Astrocyte of the spinal cord (primary cell): ENCODE results near the gene UPF1.
"Not testable (repeated sequence)": the region's sequence is repeated elsewhere in the genome, so short reads cannot be mapped to it uniquely, and the experiment has no call there.

Experiments
- DNase-seq: peaks from one replicate; pipeline ENCODE4 v3.0.0; 2011; ENCODE audit warnings: low read depth, low spot score
- H3K4me3 ChIP-seq: 2 replicates; pipeline ENCODE4 v1.5.1; 2011; ENCODE audit warnings: low read depth, mild to moderate bottlenecking, low read length, moderate library complexity
- CTCF ChIP-seq: IDR thresholded peaks from 2 replicates; pipeline ENCODE4 v1.5.1; 2012; ENCODE audit warnings: low read depth, mild to moderate bottlenecking, low read length, inconsistent platforms
- in situ Hi-C: cut with HindIII; loops from 2 replicates; pipeline ENCODE4 v1.10.0; 2017; ENCODE audit warnings: low sequenced_read_pairs

The UPF1 gene

GRCh38 chr19:18898607-18899408 is 67.0 kb downstream of the UPF1 start:
- in situ Hi-C loops, result no loop called here
- DNase-seq, result no peak
- no peak overlapping the region for H3K4me3 ChIP-seq
- TF ChIP-seq CTCF, result no peak

- no peak for DNase-seq
Measured at GRCh38 chr19:18899624-18900560, 68.1 kb downstream of the UPF1 start.

GRCh38 chr19:18900700-18901481 is 69.1 kb downstream of the UPF1 start:
- DNase-seq, result no peak
- no peak for TF ChIP-seq CTCF
- in situ Hi-C loops, result no loop called here
- no peak overlapping the region for H3K4me3 ChIP-seq

More at GRCh38 chr19:18899624-18900560, 68.1 kb downstream of the UPF1 start:
- TF ChIP-seq CTCF, result no peak
- in situ Hi-C loops, result no loop called here
- H3K4me3 ChIP-seq, result no peak overlapping the region

- TF ChIP-seq CTCF, result no peak
- H3K4me3 ChIP-seq, result no peak overlapping the region
- in situ Hi-C loops, result no loop called here
- DNase-seq, result no peak
Measured at GRCh38 chr19:18901491-18901890, 69.7 kb downstream of the UPF1 start.

GRCh38 chr19:18902519-18902918 is 70.8 kb downstream of the UPF1 start:
- H3K4me3 ChIP-seq, in situ Hi-C loops, DNase-seq: not testable (repeated sequence)

- no peak for DNase-seq
- in situ Hi-C loops, result no loop called here
- TF ChIP-seq CTCF, result no peak
- H3K4me3 ChIP-seq, result no peak overlapping the region
Measured at GRCh38 chr19:18903156-18904037, 71.6 kb downstream of the UPF1 start.
